GM19025 (cell line): Measurements from ENCODE around the gene SH3PXD2B.

ENCODE experiments used
- ATAC-seq: cut with Tn5 transposase; IDR thresholded peaks from one replicate; pipeline ENCODE4 v1.9.1; 2021; ENCODE audit warnings: mild to moderate bottlenecking, low read depth, moderate library complexity; ENCODE audit not compliant: unreplicated experiment

The SH3PXD2B gene

GRCh38 chr5:172454358-172455086 lies at the start of gene SH3PXD2B:
Gene SH3PXD2B, minus strand, starts transcription at chr5:172454525. Its CDS starts 173 bp downstream, at chr5:172454352.
- ATAC-seq: no peak

GRCh38 chr5:172502969-172503368 lies 48.6 kb upstream of the SH3PXD2B start:
- ATAC-seq: no peak

- ATAC-seq: no peak
These were observed 48.1 kb upstream of the SH3PXD2B start for GRCh38 chr5:172502410-172502809.

GRCh38 chr5:172501708-172502320 lies 47.5 kb upstream of the SH3PXD2B start:
- no peak for ATAC-seq

GRCh38 chr5:172499287-172499686 lies 45.0 kb upstream of the SH3PXD2B start:
- no peak for ATAC-seq

GRCh38 chr5:172498431-172499129 lies 44.3 kb upstream of the SH3PXD2B start:
- ATAC-seq: no peak

GRCh38 chr5:172497591-172498255 lies 43.4 kb upstream of the SH3PXD2B start:
- ATAC-seq: no peak

- no peak for ATAC-seq
These were observed 42.5 kb upstream of the SH3PXD2B start for GRCh38 chr5:172496671-172497371.

GRCh38 chr5:172494630-172495505 lies 40.5 kb upstream of the SH3PXD2B start:
- ATAC-seq: no peak

GRCh38 chr5:172493906-172494305 lies 39.6 kb upstream of the SH3PXD2B start:
- no peak for ATAC-seq

- ATAC-seq: no peak
These were observed 39.1 kb upstream of the SH3PXD2B start for GRCh38 chr5:172493461-172493860.

GRCh38 chr5:172493002-172493401 lies 38.7 kb upstream of the SH3PXD2B start:
- no peak for ATAC-seq

- ATAC-seq: no peak
These were observed 37.9 kb upstream of the SH3PXD2B start for GRCh38 chr5:172492097-172492840.

- ATAC-seq: no peak
These were observed 37.2 kb upstream of the SH3PXD2B start for GRCh38 chr5:172491481-172491880.

GRCh38 chr5:172490514-172491461 lies 36.5 kb upstream of the SH3PXD2B start:
- ATAC-seq: no peak

- ATAC-seq: no peak
These were observed 33.9 kb upstream of the SH3PXD2B start for GRCh38 chr5:172488221-172488620.

- no peak for ATAC-seq
These were observed 33.3 kb upstream of the SH3PXD2B start for GRCh38 chr5:172487671-172488070.

GRCh38 chr5:172486912-172487311 lies 32.6 kb upstream of the SH3PXD2B start:
- ATAC-seq: no peak
